Loucy (cell line): Measurements from ENCODE around the gene KCNJ5.

Source experiments
- CTCF ChIP-seq: fragments of 200-600 bp; sonication (generic); conservative IDR thresholded peaks from 2 replicates; pipeline ENCODE4 v1.5.1; 2014; ENCODE audit warnings: mild to moderate bottlenecking, antibody characterized with exemption, low read length
- EZH2phosphoT487 ChIP-seq: fragments of 200-600 bp; IDR thresholded peaks from 2 replicates; pipeline ENCODE4 v1.6.1; 2018; ENCODE audit warnings: antibody characterized with exemption, mild to moderate bottlenecking, moderate library complexity, borderline replicate concordance

GRCh38 chr11:128884703-128885338, 6.3 kb upstream of the KCNJ5 start:
- TF ChIP-seq EZH2phosphoT487 (no peak), CTCF (peak; percentile 84)
